ENCODE measurements around the gene ABAT. TPM values are rescaled to one million over a fixed set of nuclear protein-coding genes. Genes with fewer than 3 reads are reported as not detected.

ABAT gene
- total and polyA plus RNA-seq, 2 donors from 2014 or later = 9.6 to 34.0 TPM

- H3K9me3 ChIP-seq (ENCODE audit: control insufficient read depth in 2 of 3, insufficient read depth in 1 of 3, low read length in 3 of 3) = no peaks in the 10 kb centered on the region
- peaks cover 0 to 5% (median 0%) of the 10 kb centered on the region in 3 donors for H3K4me1 ChIP-seq (ENCODE audit: control insufficient read depth in 2 of 3, insufficient read depth in 2 of 3, low read depth in 1 of 3, low read length in 3 of 3)
- intact Hi-C loops (cut with DNase I) = no loop called here
- no peak overlapping the region for H3K9ac ChIP-seq (ENCODE audit: low read length in 3 of 3)
- no peak for TF ChIP-seq CTCF (IDR thresholded peaks at IDR 0.05; ENCODE audit: borderline replicate concordance, extremely low read depth, insufficient read depth)
- no peak for DNase-seq
- H3K27me3 ChIP-seq (ENCODE audit: control insufficient read depth, insufficient read depth, low read length) = no peaks in the 10 kb centered on the region
- no peak for FAIRE-seq
- peak overlapping the region; percentile 65 to 71 for H3K27ac ChIP-seq (ENCODE audit: low read depth in 2 of 2, low read length in 2 of 2)
- peak overlapping the region in 1 of 3 donors; percentile 18 for H3K4me3 ChIP-seq (ENCODE audit: low read length in 3 of 3)
- no peaks in the 10 kb centered on the region for H3K36me3 ChIP-seq (ENCODE audit: control insufficient read depth in 2 of 3, insufficient read depth in 3 of 3, low read length in 3 of 3)
These were observed 55.4 kb downstream of the ABAT start for GRCh38 chr16:8729779-8730334.

GRCh38 chr16:8730335-8730915, 56.0 kb downstream of the ABAT start:
- no peaks in the 10 kb centered on the region for H3K36me3 ChIP-seq (ENCODE audit: control insufficient read depth in 2 of 3, insufficient read depth in 3 of 3, low read length in 3 of 3)
- intact Hi-C loops (cut with DNase I) = no loop called here
- no peak for TF ChIP-seq CTCF (IDR thresholded peaks at IDR 0.05; ENCODE audit: borderline replicate concordance, extremely low read depth, insufficient read depth)
- no peak overlapping the region for H3K4me3 ChIP-seq (ENCODE audit: low read length in 3 of 3)
- no peak overlapping the region for H3K27ac ChIP-seq (ENCODE audit: low read depth in 2 of 2, low read length in 2 of 2)
- H3K9ac ChIP-seq (ENCODE audit: low read length in 3 of 3) = no peak overlapping the region
- H3K27me3 ChIP-seq (ENCODE audit: control insufficient read depth, insufficient read depth, low read length) = no peaks in the 10 kb centered on the region
- DNase-seq (no peak), FAIRE-seq (no peak)
- peaks cover 0 to 5% (median 0%) of the 10 kb centered on the region in 3 donors for H3K4me1 ChIP-seq (ENCODE audit: control insufficient read depth in 2 of 3, insufficient read depth in 2 of 3, low read depth in 1 of 3, low read length in 3 of 3)
- H3K9me3 ChIP-seq (ENCODE audit: control insufficient read depth in 2 of 3, insufficient read depth in 1 of 3, low read length in 3 of 3) = no peaks in the 10 kb centered on the region

- DNase-seq (no peak), FAIRE-seq (no peak)
- H3K9me3 ChIP-seq (ENCODE audit: control insufficient read depth in 2 of 3, insufficient read depth in 1 of 3, low read length in 3 of 3) = no peaks in the 10 kb centered on the region
- no peak overlapping the region for H3K9ac ChIP-seq (ENCODE audit: low read length in 3 of 3)
- no peak overlapping the region for H3K4me3 ChIP-seq (ENCODE audit: low read length in 3 of 3)
- intact Hi-C loops (cut with DNase I) = no loop called here
- peaks cover 0 to 5% (median 0%) of the 10 kb centered on the region in 3 donors for H3K4me1 ChIP-seq (ENCODE audit: control insufficient read depth in 2 of 3, insufficient read depth in 2 of 3, low read depth in 1 of 3, low read length in 3 of 3)
- no peak overlapping the region for H3K27ac ChIP-seq (ENCODE audit: low read depth in 2 of 2, low read length in 2 of 2)
- no peaks in the 10 kb centered on the region for H3K27me3 ChIP-seq (ENCODE audit: control insufficient read depth, insufficient read depth, low read length)
- peaks cover 0 to 8% (median 0%) of the 10 kb centered on the region in 3 donors for H3K36me3 ChIP-seq (ENCODE audit: control insufficient read depth in 2 of 3, insufficient read depth in 3 of 3, low read length in 3 of 3)
- no peak for TF ChIP-seq CTCF (IDR thresholded peaks at IDR 0.05; ENCODE audit: borderline replicate concordance, extremely low read depth, insufficient read depth)
These were observed 59.6 kb downstream of the ABAT start for GRCh38 chr16:8733849-8734540.
